ENCODE results near the gene LRCH1. TPM values are rescaled to one million over a fixed set of nuclear protein-coding genes. Genes with fewer than 3 reads are reported as not detected.

Gene LRCH1
- total and polyA plus RNA-seq, 8 donors: 2.0 to 10.5 (median 3.8) TPM

GRCh38 chr13:46641274-46642081 lies 88.5 kb downstream of the LRCH1 start:
- H3K4me3 ChIP-seq: no peak overlapping the region
- no peaks in the 10 kb centered on the region for H3K27me3 ChIP-seq
- intact Hi-C loops (cut with DNase I): no loop called here
- H3K36me3 ChIP-seq: no peaks in the 10 kb centered on the region
- no peak for FAIRE-seq
- 80 to 82% methylated on average over 13 of the region's 13 CpGs for WGBS, 2 donors
- no peak for DNase-seq
- H3K9me3 ChIP-seq: no peaks in the 10 kb centered on the region
- peak in 1 of 4 donors; percentile 54 for ATAC-seq
- TF ChIP-seq CTCF (IDR thresholded peaks at IDR 0.05): no peak
- peaks cover 0 to 4% (median 0%) of the 10 kb centered on the region in 3 donors for H3K4me1 ChIP-seq
- no peak overlapping the region for H3K27ac ChIP-seq

GRCh38 chr13:46642254-46642653 lies 89.3 kb downstream of the LRCH1 start:
- intact Hi-C loops (cut with DNase I): no loop called here
- Histone ChIP-seq H3K9me3 (no peaks in the 10 kb centered on the region), H3K4me3 (no peak overlapping the region), H3K27ac (no peak overlapping the region), H3K4me1 (peaks cover 0 to 4% (median 0%) of the 10 kb centered on the region in 3 donors), H3K36me3 (no peaks in the 10 kb centered on the region), H3K27me3 (no peaks in the 10 kb centered on the region)
- TF ChIP-seq CTCF (IDR thresholded peaks at IDR 0.05): no peak
- FAIRE-seq: no peak
- no peak for DNase-seq
- 39 to 55% methylated on average over 4 of the region's 4 CpGs for WGBS, 2 donors
- peak; percentile 20 to 84 (median 46) for ATAC-seq

- DNase-seq (no peak), FAIRE-seq (no peak), ATAC-seq (no peak)
- Histone ChIP-seq H3K4me3 (no peak overlapping the region), H3K4me1 (peaks cover 0 to 6% (median 4%) of the 10 kb centered on the region in 3 donors), H3K36me3 (no peaks in the 10 kb centered on the region), H3K9me3 (no peaks in the 10 kb centered on the region), H3K27me3 (no peaks in the 10 kb centered on the region), H3K27ac (no peak overlapping the region)
- no peak for TF ChIP-seq CTCF (IDR thresholded peaks at IDR 0.05)
- intact Hi-C loops (cut with DNase I): no loop called here
- 86 to 87% methylated on average over 5 of the region's 5 CpGs for WGBS, 2 donors
Observed at GRCh38 chr13:46643165-46643777, 90.3 kb downstream of the LRCH1 start.

- FAIRE-seq: no peak
Observed at GRCh38 chr13:46644816-46645215, 91.8 kb downstream of the LRCH1 start.

More at GRCh38 chr13:46644816-46645215, 91.8 kb downstream of the LRCH1 start:
- Histone ChIP-seq H3K4me3 (no peak overlapping the region), H3K4me1 (peaks cover 0 to 8% (median 4%) of the 10 kb centered on the region in 3 donors), H3K27ac (no peak overlapping the region), H3K27me3 (no peaks in the 10 kb centered on the region), H3K36me3 (no peaks in the 10 kb centered on the region), H3K9me3 (no peaks in the 10 kb centered on the region)
- no peak for DNase-seq
- TF ChIP-seq CTCF (IDR thresholded peaks at IDR 0.05): no peak
- ATAC-seq: no peak
- intact Hi-C loops (cut with DNase I): no loop called here

Measured in pancreas (tissue), 10 donors.